ENCODE results near the gene PSPC1. TPM values are rescaled to one million over a fixed set of nuclear protein-coding genes. Genes with fewer than 3 reads are reported as not detected.

Gene PSPC1
- total RNA-seq, 3 donors from 2014 or later, result 66.7 to 143 (median 118) TPM

DNA sequence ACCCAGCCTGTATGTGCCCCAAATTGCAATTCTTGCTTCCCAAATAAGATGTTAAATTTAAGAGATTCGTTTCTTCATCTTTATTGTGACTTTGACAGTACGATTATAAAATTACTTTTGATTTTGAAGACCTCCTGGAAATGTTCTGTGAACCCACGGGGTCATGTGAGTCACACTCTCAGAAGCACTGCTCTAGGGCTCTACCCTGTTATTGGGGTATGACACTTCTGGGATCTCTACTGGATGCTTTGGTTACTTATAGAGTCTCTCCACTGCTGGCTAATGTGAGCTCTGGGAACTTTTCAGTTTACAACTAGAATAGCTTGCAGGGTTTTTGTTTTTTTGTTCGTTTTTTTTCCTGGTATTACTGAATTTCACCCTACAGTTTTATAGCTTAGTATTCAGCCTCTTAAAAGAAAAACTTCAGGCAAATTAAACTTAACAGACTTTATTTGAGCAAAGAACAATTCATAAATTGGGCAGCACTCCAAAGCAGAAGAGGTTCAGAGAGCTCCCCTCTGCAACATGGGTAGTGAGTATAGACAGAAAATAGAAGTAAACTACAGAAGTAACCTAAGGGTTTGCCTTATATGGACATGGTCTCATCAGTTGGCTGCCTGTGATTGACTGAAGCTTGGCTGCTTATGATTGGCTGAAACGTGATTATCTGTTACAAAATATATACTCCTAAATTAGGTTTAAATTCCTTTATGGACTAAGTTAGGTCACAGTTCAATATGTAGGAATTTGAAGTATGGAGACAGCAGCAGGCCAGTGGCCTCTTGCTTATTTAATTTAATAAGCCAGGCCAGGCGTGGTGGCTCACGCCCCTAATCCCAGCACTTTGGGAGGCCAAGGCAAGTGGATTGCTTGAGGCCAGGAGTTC lies 28.5 kb upstream of the PSPC1 start:
- DNase-seq (ENCODE audit: low spot score in 2 of 2), result no peak
- TF ChIP-seq POLR2A (IDR thresholded peaks at IDR 0.05) (no peak), POLR2AphosphoS5 (IDR thresholded peaks at IDR 0.05) (no peak)
- TF ChIP-seq, protein P1, sequence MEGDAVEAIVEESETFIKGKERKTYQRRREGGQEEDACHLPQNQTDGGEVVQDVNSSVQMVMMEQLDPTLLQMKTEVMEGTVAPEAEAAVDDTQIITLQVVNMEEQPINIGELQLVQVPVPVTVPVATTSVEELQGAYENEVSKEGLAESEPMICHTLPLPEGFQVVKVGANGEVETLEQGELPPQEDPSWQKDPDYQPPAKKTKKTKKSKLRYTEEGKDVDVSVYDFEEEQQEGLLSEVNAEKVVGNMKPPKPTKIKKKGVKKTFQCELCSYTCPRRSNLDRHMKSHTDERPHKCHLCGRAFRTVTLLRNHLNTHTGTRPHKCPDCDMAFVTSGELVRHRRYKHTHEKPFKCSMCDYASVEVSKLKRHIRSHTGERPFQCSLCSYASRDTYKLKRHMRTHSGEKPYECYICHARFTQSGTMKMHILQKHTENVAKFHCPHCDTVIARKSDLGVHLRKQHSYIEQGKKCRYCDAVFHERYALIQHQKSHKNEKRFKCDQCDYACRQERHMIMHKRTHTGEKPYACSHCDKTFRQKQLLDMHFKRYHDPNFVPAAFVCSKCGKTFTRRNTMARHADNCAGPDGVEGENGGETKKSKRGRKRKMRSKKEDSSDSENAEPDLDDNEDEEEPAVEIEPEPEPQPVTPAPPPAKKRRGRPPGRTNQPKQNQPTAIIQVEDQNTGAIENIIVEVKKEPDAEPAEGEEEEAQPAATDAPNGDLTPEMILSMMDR (IDR thresholded peaks at IDR 0.05), result no peak
- Histone ChIP-seq H3K27me3 (no peaks in the 10 kb centered on the region), H3K9me3 (no peaks in the 10 kb centered on the region), H3K4me1 (no peaks in the 10 kb centered on the region), H3K36me3 (no peaks in the 10 kb centered on the region), H3K27ac (no peak overlapping the region), H3K4me3 (no peak overlapping the region)
- intact Hi-C loops (cut with DNase I; ENCODE audit: low total_unique reads), result loop anchor here (5.0 kb wide), 1 partner anchor 791 kb away; no protein-coding TSS in a partner anchor

DNA sequence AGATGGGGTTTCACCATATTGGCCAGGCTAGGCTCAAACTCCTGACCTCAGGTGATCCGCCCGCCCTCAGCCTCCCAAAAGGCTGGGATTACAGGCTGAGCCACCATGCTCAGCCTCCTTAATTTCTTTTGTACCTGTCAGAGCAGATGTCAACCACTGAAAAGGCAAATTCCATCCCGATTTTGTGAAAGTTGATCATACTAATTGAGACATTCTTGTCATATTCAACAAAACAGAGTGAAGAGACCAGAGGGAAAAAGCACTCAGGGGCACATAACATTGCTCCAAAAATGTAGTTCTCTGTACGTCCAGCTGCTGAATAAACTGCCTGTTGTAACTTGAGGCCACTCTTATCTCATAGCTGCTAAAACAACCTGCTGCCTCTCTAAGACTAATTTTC lies 27.4 kb upstream of the PSPC1 start:
- Histone ChIP-seq H3K27ac (no peak overlapping the region), H3K9me3 (no peaks in the 10 kb centered on the region), H3K4me3 (no peak overlapping the region), H3K4me1 (no peaks in the 10 kb centered on the region), H3K27me3 (no peaks in the 10 kb centered on the region), H3K36me3 (no peaks in the 10 kb centered on the region)
- intact Hi-C loops (cut with DNase I; ENCODE audit: low total_unique reads), result loop anchor here (5.0 kb wide), 1 partner anchor 792 kb away; no protein-coding TSS in a partner anchor
- DNase-seq (ENCODE audit: low spot score in 2 of 2), result no peak
- TF ChIP-seq, protein P1 (IDR thresholded peaks at IDR 0.05), result no peak
- TF ChIP-seq POLR2A (IDR thresholded peaks at IDR 0.05) (no peak), POLR2AphosphoS5 (IDR thresholded peaks at IDR 0.05) (no peak)

DNA sequence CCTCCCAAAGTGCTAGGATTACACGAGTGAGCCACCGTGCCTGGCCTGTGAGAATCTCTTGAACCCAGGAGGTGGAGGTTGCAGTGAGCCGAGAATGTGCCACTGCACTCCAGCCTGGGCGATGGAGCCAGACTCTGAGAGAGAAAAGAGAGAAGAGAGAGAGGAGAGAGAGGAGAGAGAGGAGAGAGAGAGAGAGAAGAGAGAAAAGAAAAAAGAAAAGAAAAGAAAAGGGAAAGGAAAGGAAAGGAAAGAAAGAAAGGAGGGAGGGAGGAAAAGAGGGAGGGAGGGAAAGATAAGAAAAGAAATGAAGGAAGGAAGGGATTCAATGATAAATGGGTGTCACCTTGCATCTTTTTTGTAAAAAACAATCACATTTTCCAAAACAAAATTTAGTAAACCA lies 23.0 kb upstream of the PSPC1 start:
- TF ChIP-seq POLR2AphosphoS5 (IDR thresholded peaks at IDR 0.05) (no peak), POLR2A (IDR thresholded peaks at IDR 0.05) (no peak)
- TF ChIP-seq, protein P1 (IDR thresholded peaks at IDR 0.05), result no peak
- Histone ChIP-seq H3K36me3 (no peaks in the 10 kb centered on the region), H3K27me3 (no peaks in the 10 kb centered on the region), H3K27ac (no peak overlapping the region), H3K4me1 (no peaks in the 10 kb centered on the region), H3K9me3 (no peaks in the 10 kb centered on the region), H3K4me3 (no peak overlapping the region)
- DNase-seq (ENCODE audit: low spot score in 2 of 2), result no peak
- intact Hi-C loops (cut with DNase I; ENCODE audit: low total_unique reads), result no loop called here

DNA sequence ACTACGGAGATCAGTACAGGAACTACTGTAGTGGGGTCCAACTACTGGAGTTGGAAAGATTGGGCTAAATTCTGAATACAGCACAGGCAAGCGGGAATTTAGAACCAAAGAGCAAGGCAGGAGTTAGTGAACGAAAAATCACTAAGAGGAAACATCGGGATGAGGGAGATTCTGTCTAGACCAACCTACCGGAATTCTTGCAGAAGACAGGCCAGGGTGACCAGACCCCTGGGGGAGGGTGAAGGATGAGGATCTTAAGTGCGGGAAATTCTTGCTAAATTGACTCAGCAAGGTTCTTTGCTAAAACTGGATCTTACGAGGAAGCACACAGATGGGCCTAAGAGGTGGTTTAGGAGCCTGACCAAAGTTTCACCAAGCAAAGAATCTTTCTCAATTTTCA lies 13.2 kb upstream of the PSPC1 start:
- DNase-seq (ENCODE audit: low spot score in 2 of 2), result no peak
- Histone ChIP-seq H3K27ac (no peak overlapping the region), H3K4me1 (no peaks in the 10 kb centered on the region), H3K4me3 (no peak overlapping the region), H3K27me3 (no peaks in the 10 kb centered on the region), H3K9me3 (no peaks in the 10 kb centered on the region), H3K36me3 (no peaks in the 10 kb centered on the region)
- TF ChIP-seq POLR2A (IDR thresholded peaks at IDR 0.05), result no peak
- no peak for TF ChIP-seq POLR2AphosphoS5 (IDR thresholded peaks at IDR 0.05)
- TF ChIP-seq, protein P1 (IDR thresholded peaks at IDR 0.05), result no peak
- intact Hi-C loops (cut with DNase I; ENCODE audit: low total_unique reads), result no loop called here

DNA sequence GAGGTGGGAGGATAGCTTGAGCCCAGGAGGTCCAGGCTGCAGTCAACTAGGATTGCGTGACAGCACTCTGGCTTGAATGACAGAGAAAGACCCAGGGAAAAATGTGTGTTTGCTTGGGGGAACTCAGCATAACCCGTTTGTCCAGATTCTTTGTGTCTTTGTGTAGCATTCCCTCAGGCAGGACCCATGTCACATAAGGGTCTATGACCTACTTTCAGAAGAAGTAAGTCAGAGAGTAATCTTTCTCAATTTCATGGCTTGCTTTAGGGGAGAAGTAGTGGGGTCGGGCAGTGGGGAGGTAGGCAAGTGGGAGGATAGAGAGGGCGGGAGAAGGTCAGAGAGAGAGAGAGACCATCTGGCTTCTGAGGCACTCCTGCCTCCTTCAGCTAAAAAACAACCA lies 11.9 kb upstream of the PSPC1 start:
- Histone ChIP-seq H3K4me3 (no peak overlapping the region), H3K4me1 (no peaks in the 10 kb centered on the region), H3K27ac (peak overlapping the region; percentile 73 to 81), H3K9me3 (no peaks in the 10 kb centered on the region), H3K27me3 (no peaks in the 10 kb centered on the region), H3K36me3 (no peaks in the 10 kb centered on the region)
- intact Hi-C loops (cut with DNase I; ENCODE audit: low total_unique reads), result no loop called here
- peak in 1 of 3 donors; percentile 42 for TF ChIP-seq POLR2AphosphoS5 (IDR thresholded peaks at IDR 0.05)
- no peak for TF ChIP-seq POLR2A (IDR thresholded peaks at IDR 0.05)
- TF ChIP-seq, protein P1 (IDR thresholded peaks at IDR 0.05), result no peak
- peak in 1 of 2 donors; percentile 45 for DNase-seq (ENCODE audit: low spot score in 2 of 2)

All from breast epithelium (tissue), 4 donors.